Right cardiac atrium (tissue), 5 donors: Measurements from ENCODE around the gene AVPI1. TPM values are rescaled to one million over a fixed set of nuclear protein-coding genes. Genes with fewer than 3 reads are reported as not detected.
"Not testable (repeated sequence)": the region's sequence is repeated elsewhere in the genome, so short reads cannot be mapped to it uniquely, and the experiment has no call there.

Experiments
- ATAC-seq, 2 donors: fragments of 200-7000 bp; cut with Tn5 transposase; one replicate each; pipeline versions ENCODE4 v1.8.0 to v1.9.1; 2020; ENCODE audit warnings: moderate library complexity in 2 of 2, mild to moderate bottlenecking in 1 of 2
- DNase-seq, 3 donors: peaks; one replicate each; pipeline ENCODE4 v3.0.0-alpha.2; 2020
- H3K27ac ChIP-seq: one replicate; pipeline ENCODE4 v1.5.1; 2013; ENCODE audit warnings: mild to moderate bottlenecking, low read length, control low read depth, moderate library complexity
- H3K27me3 ChIP-seq: one replicate; pipeline ENCODE4 v1.6.1; 2013; ENCODE audit not compliant: control insufficient read depth, insufficient read depth
- H3K4me1 ChIP-seq: one replicate; pipeline ENCODE4 v1.6.1; 2013; ENCODE audit warnings: low read length; ENCODE audit not compliant: control insufficient read depth, insufficient read depth
- H3K4me3 ChIP-seq: one replicate; pipeline ENCODE4 v1.5.1; 2013; ENCODE audit warnings: low read length, control low read depth
- H3K9me3 ChIP-seq: one replicate; pipeline ENCODE4 v1.6.1; 2013; ENCODE audit warnings: low read length; ENCODE audit not compliant: control insufficient read depth
- WGBS: extraction: QIAGEN DNeasy Blood & Tissue Kit; methylation state at CpG from one replicate; pipeline ENCODE4 v1.1.7; 2013; 5-methylcytosine and 5-hydroxymethylcytosine counted together
- intact Hi-C, 4 donors: fragments of 100-400 bp; cut with DNase I; formaldehyde crosslinking; loops; one replicate each; pipeline versions ENCODE4 v1.11.0 to v1.14.0; 2022 to 2023
- polyA plus RNA-seq: library from polyadenylated mRNA; stranded (reverse); fragments of 200-250 nt; gene quantifications from one replicate; pipeline ENCODE4 v1.2.3, GENCODE V29; 2013
- total RNA-seq, 4 donors: library from RNA; stranded (reverse); fragmentation: NEBNext Ultra II Directional; extraction: Animal tissue kit (Norgen Biotek cat#: 25700); gene quantifications; one replicate each; pipeline ENCODE4 v1.2.1, GENCODE V29; 2021
- donor health status: healthy with polysubstance abuse.
- donor health status: DM: no; HTN: yes; CAD: no.
- donor health status: DM: no; HTN: no; CAD: no.
- donor health status: DM: no; HTN: yes; CAD: no; lungs with severe emphysema.
- donor health status: DM: yes; HTN: yes; CAD: no.

Gene AVPI1
- total and polyA plus RNA-seq, 5 donors, result 12.2 to 23.1 (median 15.4) TPM

DNA sequence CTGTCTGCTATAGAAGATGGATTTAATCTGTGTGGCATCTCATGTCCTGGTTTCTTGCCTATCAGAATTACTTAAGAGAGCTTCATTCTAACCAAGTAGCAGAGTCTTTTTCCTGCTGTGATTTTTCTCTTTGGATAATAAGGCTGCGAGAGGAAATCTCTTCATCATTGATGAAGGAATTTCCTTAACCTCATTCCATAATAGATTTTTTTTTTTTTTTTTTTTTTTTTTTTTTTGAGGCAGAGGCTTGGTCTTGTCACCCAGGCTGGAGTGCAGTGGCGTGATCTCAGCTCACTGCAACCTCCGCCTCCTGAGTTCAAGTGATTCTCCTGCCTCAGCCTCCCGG is 37.7 kb downstream of the AVPI1 start:
- DNase-seq, H3K9me3 ChIP-seq, intact Hi-C loops, H3K4me3 ChIP-seq, H3K27ac ChIP-seq, ATAC-seq, H3K4me1 ChIP-seq, H3K27me3 ChIP-seq: not testable (repeated sequence)
- 88% methylated on average over 4 of the region's 4 CpGs for WGBS

DNA sequence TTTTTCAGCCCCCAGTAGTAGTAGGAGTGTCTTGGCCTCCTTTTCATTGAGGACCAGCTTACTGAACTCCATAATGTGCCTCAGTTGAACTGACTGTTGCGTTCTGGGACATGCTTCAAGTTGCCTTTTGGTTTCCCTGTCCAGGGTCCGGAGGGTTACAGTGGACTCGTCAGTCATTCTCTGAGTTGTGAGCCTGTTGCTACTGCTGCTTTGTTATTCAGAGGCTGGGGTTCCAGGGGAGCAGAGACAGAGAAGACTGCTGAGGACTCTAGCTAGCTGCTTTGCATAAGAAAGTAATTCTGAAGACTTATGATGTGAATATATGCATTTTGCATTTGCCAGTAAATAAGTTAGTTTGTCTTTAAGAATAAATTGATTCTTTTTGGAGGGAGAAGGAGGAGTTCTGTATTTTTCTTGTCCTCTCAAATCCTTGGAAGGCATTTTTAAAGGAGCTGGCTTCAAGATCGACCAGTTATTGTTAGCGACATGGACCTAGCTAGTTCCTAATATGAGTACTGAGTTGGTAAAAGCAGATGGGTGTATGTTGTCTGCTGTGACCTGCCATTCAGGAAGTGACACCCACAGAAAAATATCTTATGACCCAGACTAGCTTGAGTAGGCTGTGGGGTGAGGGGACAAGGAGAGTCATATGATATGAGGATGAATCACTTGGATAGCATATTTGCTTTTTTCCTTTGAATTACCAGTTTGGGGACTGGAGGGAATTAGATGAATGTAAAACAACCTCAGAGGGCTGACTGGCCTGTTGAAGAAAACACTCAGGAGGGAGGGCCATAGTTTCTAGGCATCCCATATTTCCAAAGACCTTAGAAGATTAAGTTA is 38.3 kb downstream of the AVPI1 start:
- no peaks in the 10 kb centered on the region for H3K27me3 ChIP-seq
- H3K9me3 ChIP-seq, result no peaks in the 10 kb centered on the region
- ATAC-seq, result peak; percentile 73 to 79
- H3K4me1 ChIP-seq, result no peaks in the 10 kb centered on the region
- DNase-seq, result no peak
- 68% methylated on average over 5 of the region's 5 CpGs for WGBS
- intact Hi-C loops, result no loop called here
- peak overlapping the region; percentile 36 for H3K27ac ChIP-seq
- no peak overlapping the region for H3K4me3 ChIP-seq

DNA sequence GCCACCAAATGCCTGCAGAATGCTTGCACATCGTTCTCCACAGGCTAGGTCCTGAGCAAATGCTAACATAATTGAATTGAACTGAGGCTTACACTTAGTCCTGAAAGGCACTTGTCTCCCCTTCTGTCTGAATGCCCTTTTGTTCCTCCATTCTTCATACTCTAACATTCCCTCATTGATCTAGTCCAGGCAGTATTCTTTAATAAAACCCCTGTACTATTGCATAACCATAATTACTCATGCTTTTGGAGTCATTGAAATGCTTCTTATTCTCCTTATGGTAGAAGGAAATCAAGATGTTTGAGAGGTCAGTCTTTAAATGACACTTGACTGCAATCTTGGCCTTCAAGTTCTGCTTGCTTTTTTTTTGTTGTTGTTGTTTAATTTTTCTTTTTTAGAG is 39.5 kb downstream of the AVPI1 start:
- 80% methylated on average over 1 of the region's 1 CpG for WGBS
- no peak overlapping the region for H3K27ac ChIP-seq
- no peaks in the 10 kb centered on the region for H3K27me3 ChIP-seq
- no peak overlapping the region for H3K4me3 ChIP-seq
- DNase-seq (no peak), ATAC-seq (peak in 1 of 2 donors; percentile 22)
- no peaks in the 10 kb centered on the region for H3K9me3 ChIP-seq
- intact Hi-C loops, result no loop called here
- no peaks in the 10 kb centered on the region for H3K4me1 ChIP-seq

DNA sequence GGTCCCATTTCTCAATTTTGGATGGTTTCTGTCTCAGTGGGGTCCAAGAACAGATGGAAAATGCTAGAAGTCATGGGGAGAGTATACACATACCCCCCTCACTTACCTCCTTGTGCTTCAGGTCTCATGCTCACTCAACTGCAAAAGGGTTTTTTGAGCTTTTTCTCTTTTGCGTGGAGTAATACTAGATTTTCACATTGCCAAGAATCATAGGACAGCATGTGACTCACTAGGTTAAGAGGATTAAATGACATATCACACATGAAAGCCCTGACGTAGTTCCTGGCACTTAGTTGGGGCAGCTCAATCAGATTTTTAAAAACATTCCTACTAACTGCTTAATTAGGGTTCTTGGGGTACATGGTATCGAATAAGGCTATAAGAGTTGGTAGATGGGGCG is 42.1 kb downstream of the AVPI1 start:
- intact Hi-C loops, result no loop called here
- H3K4me1 ChIP-seq, result no peaks in the 10 kb centered on the region
- no peak for ATAC-seq

DNA sequence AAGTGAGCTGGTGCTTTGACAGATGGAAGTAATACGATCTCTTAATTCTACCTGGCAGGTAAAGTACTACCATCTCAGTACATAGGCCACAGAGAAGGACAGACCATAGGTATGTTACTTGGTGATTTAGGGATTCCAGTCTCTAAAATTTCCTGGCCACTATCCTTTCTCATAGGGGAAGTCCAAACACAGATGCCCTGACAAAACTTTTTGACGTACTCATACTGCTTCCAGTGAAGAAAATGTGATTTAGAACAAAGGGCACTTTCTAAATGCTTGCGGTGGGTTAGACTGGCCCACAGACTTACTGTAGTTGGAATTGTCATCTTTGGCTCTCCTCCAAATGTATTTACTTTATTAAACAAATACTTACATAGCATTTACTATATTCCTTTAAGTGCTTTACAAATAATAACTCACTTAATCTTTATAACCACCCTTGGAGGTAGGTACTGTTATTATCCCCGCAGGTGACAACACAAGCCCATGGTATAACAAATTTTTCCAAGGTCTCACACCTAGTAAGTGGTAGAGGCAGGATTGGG is 43.5 kb downstream of the AVPI1 start:
- H3K27me3 ChIP-seq, result no peaks in the 10 kb centered on the region
- no peak for ATAC-seq
- no peaks in the 10 kb centered on the region for H3K9me3 ChIP-seq
- no peak overlapping the region for H3K4me3 ChIP-seq
- intact Hi-C loops, result no loop called here
- no peak overlapping the region for H3K27ac ChIP-seq
- WGBS, result 95% methylated on average over 4 of the region's 4 CpGs
- H3K4me1 ChIP-seq, result no peaks in the 10 kb centered on the region
- DNase-seq, result no peak

More for the DNA sequence above, 42.1 kb downstream of the AVPI1 start:
- DNase-seq, result no peak
- H3K9me3 ChIP-seq, result no peaks in the 10 kb centered on the region
- no peaks in the 10 kb centered on the region for H3K27me3 ChIP-seq
- WGBS, result 94% methylated on average over 4 of the region's 4 CpGs
- no peak overlapping the region for H3K4me3 ChIP-seq
- H3K27ac ChIP-seq, result no peak overlapping the region

DNA sequence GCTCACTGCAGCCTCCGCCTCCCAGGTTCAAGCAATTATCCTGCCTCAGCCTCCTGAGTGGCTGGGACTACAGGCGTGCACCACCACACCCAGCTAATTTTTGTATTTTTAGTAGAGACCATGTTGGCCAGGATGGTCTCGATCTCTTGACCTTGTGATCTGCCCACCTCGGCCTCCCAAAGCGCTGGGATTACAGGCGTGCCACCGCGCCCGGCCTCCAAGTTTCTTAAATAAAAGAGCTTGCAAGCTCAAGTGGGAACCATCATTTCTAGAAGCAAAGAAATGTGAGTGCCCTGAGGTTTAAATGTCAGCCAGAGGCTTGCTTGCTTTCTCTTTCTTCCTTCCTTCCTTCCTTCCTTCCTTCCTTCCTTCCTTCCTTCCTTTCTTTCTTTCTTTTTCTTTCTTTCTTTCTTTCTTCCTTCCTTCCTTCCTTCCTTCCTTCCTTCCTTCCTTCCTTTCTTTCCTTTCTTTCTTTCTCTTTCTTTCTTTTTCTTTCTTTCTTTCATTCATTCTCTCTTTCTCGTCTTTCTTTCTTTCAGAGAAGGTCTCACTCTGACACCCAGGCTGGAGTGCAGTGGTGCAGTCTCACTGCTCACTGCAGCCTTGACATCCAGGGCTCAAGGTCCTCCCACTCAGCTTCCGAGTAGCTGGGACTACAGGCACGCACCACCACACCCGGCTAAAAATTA is 44.4 kb downstream of the AVPI1 start:
- H3K4me1 ChIP-seq, H3K4me3 ChIP-seq, ATAC-seq, H3K9me3 ChIP-seq, DNase-seq, H3K27me3 ChIP-seq, H3K27ac ChIP-seq, intact Hi-C loops: not testable (repeated sequence)
- 95% methylated on average over 13 of the region's 13 CpGs for WGBS

DNA sequence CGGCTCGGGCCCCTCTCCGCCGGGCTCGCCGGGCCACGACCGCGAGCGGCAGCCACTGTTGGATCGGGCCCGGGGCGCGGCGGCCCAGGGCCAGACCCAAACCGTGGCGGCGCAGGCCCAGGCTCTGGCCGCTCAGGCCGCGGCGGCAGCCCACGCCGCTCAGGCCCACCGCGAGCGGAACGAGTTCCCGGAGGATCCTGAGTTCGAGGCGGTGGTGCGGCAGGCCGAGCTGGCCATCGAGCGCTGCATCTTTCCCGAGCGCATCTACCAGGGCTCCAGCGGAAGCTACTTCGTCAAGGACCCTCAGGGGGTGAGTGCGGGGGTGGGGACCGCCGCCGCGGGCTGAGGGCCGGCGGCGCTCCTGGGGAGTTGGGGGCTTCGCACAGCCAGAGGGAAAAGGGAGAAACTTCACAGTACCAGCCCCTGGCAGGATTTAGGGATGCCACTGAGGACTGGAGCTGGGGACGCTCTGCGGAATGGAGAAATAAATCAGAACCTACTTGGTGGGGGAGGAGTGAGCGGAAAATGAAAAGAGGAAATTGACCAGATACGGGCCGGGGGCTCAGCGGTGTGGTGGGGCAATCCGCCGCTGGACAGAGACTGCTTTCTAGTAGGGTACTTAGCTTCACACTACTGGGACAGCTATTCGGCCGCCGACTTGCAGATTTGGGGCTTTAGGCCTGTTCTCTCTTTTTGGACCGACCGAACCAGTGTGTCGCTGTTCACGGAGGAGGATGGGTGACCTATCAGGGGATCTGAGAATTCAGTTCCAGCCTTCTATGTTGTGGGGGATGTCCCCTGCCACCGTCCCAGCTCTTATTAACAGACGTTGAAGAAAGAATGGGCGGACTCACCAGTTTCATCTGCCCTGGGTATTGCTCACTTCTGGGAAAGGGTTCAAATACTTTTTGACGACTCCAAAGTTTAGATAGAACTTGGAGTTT is 45.9 kb downstream of the AVPI1 start:
- intact Hi-C loops, result no loop called here
- DNase-seq (peak; percentile 28 to 68 (median 61)), ATAC-seq (peak; percentile 52 to 56)
- Histone ChIP-seq H3K9me3 (no peaks in the 10 kb centered on the region), H3K4me1 (no peaks in the 10 kb centered on the region), H3K27ac (peak overlapping the region; percentile 74), H3K27me3 (no peaks in the 10 kb centered on the region), H3K4me3 (peak overlapping the region; percentile 76)
- WGBS, result 1% methylated on average over 67 of the region's 67 CpGs

DNA sequence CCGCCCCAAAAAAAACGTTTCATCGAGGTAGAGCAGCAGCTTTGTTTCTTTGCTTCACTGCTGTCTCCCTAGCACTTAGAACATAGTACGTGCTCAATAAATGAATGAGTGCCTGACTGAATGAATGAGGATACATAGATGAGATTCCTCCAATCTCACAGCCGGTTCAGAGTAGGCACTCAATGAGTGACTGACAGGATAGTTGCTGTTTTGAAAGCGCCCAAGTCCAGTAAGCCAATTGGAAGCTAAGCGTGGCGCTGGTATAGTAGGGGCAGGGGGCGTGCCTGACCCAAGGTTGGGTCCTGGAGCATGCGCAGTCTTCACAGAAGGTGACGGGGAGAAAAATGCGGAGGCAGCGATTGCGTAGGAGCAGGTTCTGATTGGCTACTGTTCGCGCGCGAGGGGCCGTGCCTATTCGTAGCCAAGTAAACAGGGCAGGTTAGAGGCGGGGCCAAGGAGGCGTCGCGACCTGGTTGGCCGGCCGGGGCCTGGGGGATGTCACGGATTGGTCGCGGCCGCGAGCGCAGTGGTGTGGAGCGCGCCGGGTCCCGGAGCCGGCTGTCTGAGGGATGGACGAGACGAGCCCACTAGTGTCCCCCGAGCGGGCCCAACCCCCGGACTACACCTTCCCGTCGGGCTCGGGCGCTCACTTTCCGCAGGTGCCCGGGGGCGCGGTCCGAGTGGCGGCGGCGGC is 46.7 kb downstream of the AVPI1 start, which contains the start of gene PI4K2A:
PI4K2A (plus strand) TSS at position 498 of the 694 bp plus-strand sequence; CDS start at position 570, 72 bp downstream.
- H3K4me1 ChIP-seq, result no peaks in the 10 kb centered on the region
- DNase-seq (peak; percentile 99 to 100 (median 99)), ATAC-seq (peak; percentile 99)
- no peaks in the 10 kb centered on the region for H3K9me3 ChIP-seq
- 2% methylated on average over 54 of the region's 54 CpGs for WGBS
- H3K4me3 ChIP-seq, result peak within 1 kb of the TSS; percentile 76
- H3K27ac ChIP-seq, result peak within 1 kb of the TSS; percentile 74
- intact Hi-C loops, result no loop called here
- no peaks in the 10 kb centered on the region for H3K27me3 ChIP-seq

DNA sequence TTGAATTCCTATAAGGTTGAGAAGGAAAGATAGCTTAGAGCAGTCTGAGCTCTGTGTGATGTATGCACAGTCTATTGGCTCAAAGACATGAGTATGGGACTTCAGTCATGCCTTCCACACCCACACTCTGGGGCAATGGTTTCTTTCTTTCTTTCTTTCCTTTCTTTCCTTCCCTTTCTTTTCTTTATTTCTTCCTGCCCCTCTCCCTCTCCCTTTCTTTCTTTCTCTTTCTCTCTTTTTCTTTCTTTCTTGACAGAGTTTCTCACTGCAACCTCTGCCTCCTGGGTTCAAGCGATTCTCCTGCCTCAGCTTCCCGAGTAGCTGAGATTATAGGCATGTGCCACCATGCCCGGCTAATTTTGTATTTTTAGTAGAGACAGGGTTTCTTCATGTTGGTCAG is 48.0 kb downstream of the AVPI1 start:
- intact Hi-C loops, H3K4me1 ChIP-seq, H3K9me3 ChIP-seq, H3K4me3 ChIP-seq, H3K27ac ChIP-seq, H3K27me3 ChIP-seq, DNase-seq, ATAC-seq: not testable (repeated sequence)
- 93% methylated on average over 3 of the region's 3 CpGs for WGBS

DNA sequence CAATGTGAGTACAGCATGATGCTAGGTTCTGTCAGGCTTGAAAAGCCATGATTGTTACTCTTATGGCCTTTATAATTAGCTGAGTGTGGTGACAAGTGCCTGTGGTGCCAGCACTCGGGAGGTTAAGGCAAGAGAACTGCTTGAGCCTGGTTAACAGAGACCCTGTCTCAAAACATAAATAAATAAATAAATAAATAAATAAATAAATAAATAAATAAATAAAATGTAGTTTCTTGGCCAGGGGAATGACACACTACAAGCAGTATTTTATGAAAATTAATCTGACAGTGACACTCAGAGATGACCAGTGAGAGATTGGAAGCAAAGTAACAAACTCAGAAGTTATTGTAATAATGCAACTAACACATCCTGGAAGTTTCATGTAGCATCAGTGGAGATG is 51.5 kb downstream of the AVPI1 start:
- 96% methylated on average over 1 of the region's 1 CpG for WGBS
- Histone ChIP-seq H3K4me1 (no peaks in the 10 kb centered on the region), H3K27me3 (no peaks in the 10 kb centered on the region), H3K9me3 (no peaks in the 10 kb centered on the region), H3K4me3 (no peak overlapping the region), H3K27ac (no peak overlapping the region)
- DNase-seq (no peak), ATAC-seq (no peak)
- intact Hi-C loops, result no loop called here
